Transverse colon (tissue), 4 donors: ENCODE data around the gene ATP8A1.

Experiments
- CTCF ChIP-seq, 5 experiments: fragments of 200-600 bp in 3 of 5; fragments of 450-650 bp in 2 of 5; sonication (generic) in 3 of 5; IDR thresholded peaks; 1 replicate in 2 of 5; 2 replicates in 3 of 5; pipeline ENCODE4 v1.5.1; 2016 to 2017; ENCODE audit warnings: antibody characterized with exemption in 5 of 5, inconsistent platforms in 3 of 5, mild to moderate bottlenecking in 2 of 5, moderate library complexity in 1 of 5
- EP300 ChIP-seq: sonication (generic); formaldehyde crosslinking; IDR thresholded peaks from one replicate; pipeline ENCODE4 v1.6.1; 2017; ENCODE audit warnings: antibody characterized with exemption, low read depth
- POLR2A ChIP-seq: fragments of 450-650 bp; IDR thresholded peaks from one replicate; pipeline ENCODE4 v1.6.1; 2016; ENCODE audit warnings: antibody characterized with exemption, mild to moderate bottlenecking, moderate library complexity
- POLR2AphosphoS5 ChIP-seq, 3 donors: sonication (generic); formaldehyde crosslinking; IDR thresholded peaks; one replicate each; pipeline ENCODE4 v1.6.1; 2016; ENCODE audit warnings: antibody characterized with exemption in 3 of 3

GRCh38 chr4:42690537-42690936 is 33.6 kb upstream of the ATP8A1 start:
- no peak for TF ChIP-seq POLR2A
- TF ChIP-seq CTCF (IDR thresholded peaks at IDR 0.05): no peak
- TF ChIP-seq EP300: no peak
- no peak for TF ChIP-seq POLR2AphosphoS5 (IDR thresholded peaks at IDR 0.05)
